HepG2 (cell line): ENCODE results near the gene NAA15. TPM values are rescaled to one million over a fixed set of nuclear protein-coding genes. Genes with fewer than 3 reads are reported as not detected.

Source experiments
- AGO1 ChIP-seq: fragments of 200-400 bp; formaldehyde crosslinking; IDR thresholded peaks from 2 replicates; pipeline ENCODE4 v1.6.1; 2017; ENCODE audit warnings: mild to moderate bottlenecking, low read depth, low read length, moderate library complexity; ENCODE audit not compliant: poor library complexity, severe bottlenecking
- ARID5B ChIP-seq: IDR thresholded peaks from 2 replicates; pipeline ENCODE4 v1.4.0; 2020; ENCODE audit warnings: mild to moderate bottlenecking, missing genetic modification reagents
- FOSL1 ChIP-seq: sonication (generic); formaldehyde crosslinking; IDR thresholded peaks from 2 replicates; pipeline ENCODE4 v1.9.0; 2021; ENCODE audit warnings: missing genetic modification reagents, borderline replicate concordance
- GPN1 ChIP-seq: sonication (generic); formaldehyde crosslinking; IDR thresholded peaks from 2 replicates; pipeline ENCODE4 v1.5.1; 2020; ENCODE audit warnings: missing genetic modification reagents, borderline replicate concordance
- MAFF ChIP-seq: IDR thresholded peaks from 2 replicates; pipeline ENCODE4 v1.6.1; 2011; ENCODE audit warnings: low read depth, low read length, improper control_type of control experiment
- MBNL3 ChIP-seq: fragments of 250-450 bp; sonication (Bioruptor Pico); conservative IDR thresholded peaks from 2 replicates; pipeline ENCODE4 v1.8.0; 2022; ENCODE audit warnings: mild to moderate bottlenecking, inconsistent platforms
- MEF2D ChIP-seq: sonication (generic); formaldehyde crosslinking; IDR thresholded peaks from 2 replicates; pipeline ENCODE4 v1.5.1; 2020; ENCODE audit warnings: mild to moderate bottlenecking, missing genetic modification reagents
- PAX8 ChIP-seq: sonication (generic); formaldehyde crosslinking; IDR thresholded peaks from 2 replicates; pipeline ENCODE4 v1.8.0; 2022; ENCODE audit warnings: mild to moderate bottlenecking, missing genetic modification reagents, borderline replicate concordance
- PRDM15 ChIP-seq: sonication (generic); formaldehyde crosslinking; IDR thresholded peaks from 2 replicates; pipeline ENCODE4 v1.4.0; 2020; ENCODE audit warnings: missing genetic modification reagents
- RFX1 ChIP-seq: fragments of 450-650 bp; IDR thresholded peaks from 2 replicates; pipeline ENCODE4 v1.6.1; 2017
- TERF1 ChIP-seq: sonication (generic); formaldehyde crosslinking; IDR thresholded peaks from 2 replicates; pipeline ENCODE4 v1.8.0; 2022; ENCODE audit warnings: mild to moderate bottlenecking, missing genetic modification reagents, moderate library complexity
- ZGPAT ChIP-seq: IDR thresholded peaks from 2 replicates; pipeline ENCODE4 v1.6.1; 2016; ENCODE audit warnings: mild to moderate bottlenecking
- ZMYM2 ChIP-seq: sonication (generic); formaldehyde crosslinking; IDR thresholded peaks from 2 replicates; pipeline ENCODE4 v1.8.0; 2022; ENCODE audit warnings: mild to moderate bottlenecking, missing genetic modification reagents
- ZNF263 ChIP-seq: sonication (generic); formaldehyde crosslinking; IDR thresholded peaks from 2 replicates; pipeline ENCODE4 v1.4.0; 2020; ENCODE audit warnings: missing genetic modification reagents
- ZNF331 ChIP-seq: sonication (generic); formaldehyde crosslinking; IDR thresholded peaks from 2 replicates; pipeline ENCODE4 v1.4.0; 2020; ENCODE audit warnings: missing genetic modification reagents
- ZNF484 ChIP-seq: sonication (generic); formaldehyde crosslinking; IDR thresholded peaks from 2 replicates; pipeline ENCODE4 v1.5.1; 2020; ENCODE audit warnings: mild to moderate bottlenecking, low read depth, missing genetic modification reagents, borderline replicate concordance
- ZNF691 ChIP-seq: sonication (generic); formaldehyde crosslinking; IDR thresholded peaks from 2 replicates; pipeline ENCODE4 v1.4.0; 2020; ENCODE audit warnings: missing genetic modification reagents, low read depth, mild to moderate bottlenecking, borderline replicate concordance
- ZNF7 ChIP-seq: IDR thresholded peaks from 2 replicates; pipeline ENCODE4 v1.6.1; 2016; ENCODE audit warnings: missing biosample characterization, missing genetic modification reagents
- ZNF709 ChIP-seq: sonication (generic); formaldehyde crosslinking; IDR thresholded peaks from 2 replicates; pipeline ENCODE4 v1.5.0; 2020; ENCODE audit warnings: mild to moderate bottlenecking, missing genetic modification reagents
- polyA plus RNA-seq, 8 experiments: library from polyadenylated mRNA; depleted of rRNA in 3 of 8; stranded (reverse) in 7 of 8; unstranded in 1 of 8; fragments of >200 nt; fragmentation: Illumina TruSeq in 4 of 8; extraction: Trizol in 4 of 8; gene quantifications; 2 replicates each; pipeline versions ENCODE4 v1.2.1 to v1.2.3, GENCODE V29; 2011 to 2016; ENCODE audit warnings: low read depth in 4 of 8, missing spikeins in 1 of 8, mixed read lengths in 1 of 8; ENCODE audit not compliant: insufficient read depth in 1 of 8
- total RNA-seq, 5 experiments: library from RNA; depleted of rRNA; stranded (reverse); fragments of >200 nt; fragmentation: Illumina TruSeq; extraction: Trizol; gene quantifications; 2 replicates each; pipeline ENCODE4 v1.2.3, GENCODE V29; 2016; ENCODE audit warnings: low read depth in 1 of 5

NAA15 gene
- total and polyA plus RNA-seq, 2 of the 13 experiments (the other 11 are each of a cell fraction or from before 2014, with no cell fraction given): 6.2 to 50.2 TPM

GRCh38 chr4:139301113-139301820, at the start of gene NAA15 (continued):
- TF ChIP-seq PRDM15 (CRISPR knock-in tag) (peak; percentile 95), ZNF691 (CRISPR knock-in tag) (no peak; the same call in 1 of the 2 replicates), ZNF709 (CRISPR knock-in tag) (no peak), AGO1 (no peak), ZMYM2 (CRISPR knock-in tag) (no peak), ZNF331 (CRISPR knock-in tag) (no peak), TERF1 (CRISPR knock-in tag) (no peak), FOSL1 (CRISPR knock-in tag) (no peak), ZNF484 (CRISPR knock-in tag) (no peak), MBNL3 (CRISPR knock-in tag) (no peak), ZNF7 (CRISPR knock-in tag) (no peak), RFX1 (no peak), GPN1 (CRISPR knock-in tag) (no peak), ARID5B (CRISPR knock-in tag) (peak; percentile 12; the same call in 1 of the 2 replicates), MAFF (peak; percentile 50; the same call in 1 of the 2 replicates), ZGPAT (peak; percentile 89), ZNF263 (CRISPR knock-in tag) (no peak), MEF2D (CRISPR knock-in tag) (0 out of 2 replicates have a peak, but pooled peaks have one; percentile 50), PAX8 (CRISPR knock-in tag) (no peak)
